ENCODE measurements around the gene MACF1. TPM values are rescaled to one million over a fixed set of nuclear protein-coding genes. Genes with fewer than 3 reads are reported as not detected.
A peak's percentile ranks its signal among the peaks of the same experiment; 100 is the strongest.
"Not testable (repeated sequence)": the region's sequence is repeated elsewhere in the genome, so short reads cannot be mapped to it uniquely, and the experiment has no call there.

The MACF1 gene
- total RNA-seq, 2 experiments from 2014 or later = 353 to 366 TPM

DNA sequence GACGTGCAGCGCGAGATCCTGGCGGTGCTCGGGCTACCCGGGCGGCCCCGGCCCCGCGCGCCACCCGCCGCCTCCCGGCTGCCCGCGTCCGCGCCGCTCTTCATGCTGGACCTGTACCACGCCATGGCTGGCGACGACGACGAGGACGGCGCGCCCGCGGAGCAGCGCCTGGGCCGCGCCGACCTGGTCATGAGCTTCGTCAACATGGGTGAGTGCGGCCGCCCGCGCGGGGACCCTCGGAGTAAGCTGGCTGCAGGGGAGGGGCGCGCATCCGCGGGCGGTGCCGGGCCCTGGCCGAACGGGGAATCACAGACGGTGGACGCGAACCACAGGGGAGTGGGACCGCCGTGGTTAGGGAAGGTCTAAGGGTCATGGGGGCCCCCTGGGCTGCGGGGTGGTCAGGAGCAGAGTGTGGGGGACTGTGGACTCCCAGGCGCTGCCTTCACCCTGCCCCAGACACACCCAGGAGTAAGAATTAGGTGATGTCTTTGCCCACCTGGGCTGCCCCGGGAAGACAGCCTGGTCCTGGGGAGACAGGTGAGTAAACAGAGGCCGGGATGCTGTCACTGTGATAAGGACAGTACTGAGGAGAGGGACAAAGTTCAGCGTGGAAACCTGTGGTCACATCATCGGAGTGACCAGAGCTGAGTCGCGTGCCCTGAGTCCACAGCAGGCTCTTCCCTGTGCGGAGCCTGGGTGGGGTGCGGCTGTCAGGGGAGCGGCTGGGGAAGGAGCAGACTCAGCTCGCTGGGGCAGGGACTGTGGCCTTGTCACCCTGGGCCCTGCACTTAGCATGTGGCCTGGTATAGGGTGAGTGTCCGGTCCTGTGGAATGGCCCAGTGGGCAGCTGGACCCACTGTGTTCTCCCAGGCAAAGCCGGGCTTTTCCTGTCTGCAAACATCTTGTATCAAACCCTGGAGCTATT lies 287.9 kb downstream of the MACF1 start:
- H3K4me1 Mint-ChIP-seq (ENCODE audit: low read depth); DNase-seq; ATAC-seq; H3K36me3 Mint-ChIP-seq (ENCODE audit: low read depth); H3K27ac Mint-ChIP-seq; POLR2A ChIA-PET; H3K9me3 Mint-ChIP-seq (ENCODE audit: insufficient read depth): not testable (repeated sequence)
- CTCF ChIA-PET = interaction anchor here (0.6 to 1.0 kb wide), 2 partner anchors 11 to 46 kb away, joined by 3 read pairs; no protein-coding TSS in a partner anchor
- peaks cover 32% of the 10 kb centered on the region for H3K27me3 Mint-ChIP-seq (ENCODE audit: low read depth)
- H3K4me3 Mint-ChIP-seq = peak overlapping the region; percentile 50

DNA sequence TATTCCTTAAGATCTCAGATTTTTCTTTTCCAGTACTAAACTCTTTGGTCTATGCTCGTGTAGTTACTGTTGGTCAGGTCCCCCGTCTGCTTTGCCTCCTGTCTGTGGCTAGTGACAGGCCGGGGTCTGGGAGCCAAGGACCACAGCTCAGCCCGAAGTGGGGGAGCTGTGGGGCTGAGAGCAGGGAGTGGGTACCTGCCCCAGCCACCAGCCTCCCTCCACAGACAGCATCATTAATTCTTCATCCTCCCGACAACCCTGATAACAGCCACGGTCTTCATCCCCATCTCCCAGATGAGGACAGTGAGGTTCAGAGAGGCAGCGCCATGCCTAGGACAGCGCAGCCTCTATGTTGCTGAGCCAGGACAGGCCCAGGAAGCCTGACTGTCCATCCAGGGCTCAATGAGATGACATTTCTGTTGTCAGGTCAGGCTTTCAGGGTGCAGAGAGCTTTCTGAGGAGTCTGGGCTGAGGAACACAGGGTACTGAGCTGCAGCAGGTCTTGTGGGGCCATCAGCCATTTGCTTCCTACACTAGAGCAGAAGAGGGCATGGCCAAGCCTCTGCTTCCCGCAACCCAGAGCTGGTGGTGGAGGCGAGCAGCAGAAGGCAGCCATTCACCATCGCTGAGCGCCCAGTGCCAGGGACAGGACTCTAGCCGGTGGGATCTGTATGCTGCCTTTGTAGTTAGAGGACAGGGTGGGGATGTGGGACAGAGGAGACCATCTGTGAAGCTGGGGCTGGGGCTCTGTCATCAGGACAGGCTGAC lies 288.7 kb downstream of the MACF1 start:
- H3K27ac Mint-ChIP-seq; ATAC-seq; POLR2A ChIA-PET; H3K4me1 Mint-ChIP-seq (ENCODE audit: low read depth); DNase-seq; H3K36me3 Mint-ChIP-seq (ENCODE audit: low read depth); H3K9me3 Mint-ChIP-seq (ENCODE audit: insufficient read depth): not testable (repeated sequence)
- Mint-ChIP-seq H3K27me3 (ENCODE audit: low read depth) (peaks cover 35% of the 10 kb centered on the region), H3K4me3 (peak overlapping the region; percentile 50)
- CTCF ChIA-PET = interaction anchor here (0.6 kb wide), 2 partner anchors 12 to 93 kb away, joined by 3 read pairs; no protein-coding TSS in a partner anchor

GRCh38 chr1:39494671-39495410 lies 290.3 kb downstream of the MACF1 start:
- POLR2A ChIA-PET = no interaction called here
- Mint-ChIP-seq H3K27ac (no peak overlapping the region), H3K9me3 (ENCODE audit: insufficient read depth) (no peaks in the 10 kb centered on the region), H3K4me1 (ENCODE audit: low read depth) (peaks cover 10% of the 10 kb centered on the region), H3K27me3 (ENCODE audit: low read depth) (peaks cover 35% of the 10 kb centered on the region), H3K4me3 (no peak overlapping the region), H3K36me3 (ENCODE audit: low read depth) (no peaks in the 10 kb centered on the region)
- ATAC-seq = no peak
- no peak for DNase-seq
- CTCF ChIA-PET = no interaction called here

DNA sequence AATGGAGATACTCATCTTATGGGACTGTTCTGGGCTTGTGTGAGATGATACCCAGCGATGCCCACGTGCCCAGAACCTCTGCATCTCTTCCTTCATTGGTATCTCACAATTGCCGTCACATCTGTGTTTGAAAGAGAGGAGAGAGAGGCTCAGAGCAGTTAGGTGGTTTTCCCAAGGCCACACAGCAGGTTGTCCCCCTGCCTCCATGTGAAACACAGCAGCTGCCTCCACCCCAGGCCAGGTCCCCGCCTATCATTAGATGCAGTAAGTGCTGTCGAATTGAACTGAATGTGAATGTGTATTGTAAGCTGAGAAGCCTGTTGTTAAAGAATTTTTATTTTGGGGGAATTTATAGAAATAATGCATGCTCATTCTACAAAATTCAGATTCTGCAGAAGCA lies 292.0 kb downstream of the MACF1 start:
- POLR2A ChIA-PET; H3K27ac Mint-ChIP-seq; CTCF ChIA-PET; H3K9me3 Mint-ChIP-seq (ENCODE audit: insufficient read depth); H3K4me1 Mint-ChIP-seq (ENCODE audit: low read depth); DNase-seq; H3K4me3 Mint-ChIP-seq; ATAC-seq; H3K36me3 Mint-ChIP-seq (ENCODE audit: low read depth): not testable (repeated sequence)
- peaks cover 39% of the 10 kb centered on the region for H3K27me3 Mint-ChIP-seq (ENCODE audit: low read depth)

- ChIA-PET CTCF (no interaction called here), POLR2A (no interaction called here)
- Mint-ChIP-seq H3K36me3 (ENCODE audit: low read depth) (no peaks in the 10 kb centered on the region), H3K4me1 (ENCODE audit: low read depth) (peaks cover 2% of the 10 kb centered on the region), H3K4me3 (no peak overlapping the region), H3K9me3 (ENCODE audit: insufficient read depth) (no peaks in the 10 kb centered on the region), H3K27ac (no peak overlapping the region), H3K27me3 (ENCODE audit: low read depth) (peaks cover 36% of the 10 kb centered on the region)
- no peak for DNase-seq
- no peak for ATAC-seq
Measured at GRCh38 chr1:39497585-39497984, 293.1 kb downstream of the MACF1 start.

DNA sequence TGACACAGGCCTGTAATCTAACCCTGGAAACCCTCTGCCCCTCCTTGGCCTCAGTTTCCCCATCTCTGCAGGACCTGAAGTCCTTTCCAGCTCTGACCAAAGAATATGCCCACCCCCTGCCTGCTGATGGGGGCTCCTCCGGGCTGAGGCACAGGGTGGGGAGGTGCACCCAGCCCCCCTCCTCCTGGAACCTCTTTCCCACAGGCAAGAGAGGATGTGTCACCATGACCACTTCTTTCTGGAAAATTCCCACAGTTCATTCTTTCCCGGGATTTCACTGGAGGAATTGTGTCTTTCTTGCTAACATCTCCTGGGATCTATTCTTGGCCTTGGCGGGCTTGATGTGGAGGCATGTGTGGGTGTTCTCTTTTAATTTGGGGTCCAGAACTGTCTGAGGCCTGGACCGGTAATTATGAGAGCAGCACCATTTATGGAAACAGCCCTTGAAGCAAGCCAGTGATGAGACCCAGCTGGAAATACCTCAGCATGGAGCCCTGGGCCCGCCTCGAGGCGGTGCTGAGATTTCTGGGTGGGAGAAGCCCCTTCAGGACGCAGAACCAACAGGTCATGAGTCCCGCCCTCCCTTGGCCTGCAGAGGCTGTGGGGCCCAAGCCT lies 293.7 kb downstream of the MACF1 start:
- peaks cover 29% of the 10 kb centered on the region for H3K27me3 Mint-ChIP-seq (ENCODE audit: low read depth)
- POLR2A ChIA-PET; ATAC-seq; H3K4me1 Mint-ChIP-seq (ENCODE audit: low read depth); H3K9me3 Mint-ChIP-seq (ENCODE audit: insufficient read depth); H3K36me3 Mint-ChIP-seq (ENCODE audit: low read depth); DNase-seq; H3K4me3 Mint-ChIP-seq; CTCF ChIA-PET; H3K27ac Mint-ChIP-seq: not testable (repeated sequence)

DNA sequence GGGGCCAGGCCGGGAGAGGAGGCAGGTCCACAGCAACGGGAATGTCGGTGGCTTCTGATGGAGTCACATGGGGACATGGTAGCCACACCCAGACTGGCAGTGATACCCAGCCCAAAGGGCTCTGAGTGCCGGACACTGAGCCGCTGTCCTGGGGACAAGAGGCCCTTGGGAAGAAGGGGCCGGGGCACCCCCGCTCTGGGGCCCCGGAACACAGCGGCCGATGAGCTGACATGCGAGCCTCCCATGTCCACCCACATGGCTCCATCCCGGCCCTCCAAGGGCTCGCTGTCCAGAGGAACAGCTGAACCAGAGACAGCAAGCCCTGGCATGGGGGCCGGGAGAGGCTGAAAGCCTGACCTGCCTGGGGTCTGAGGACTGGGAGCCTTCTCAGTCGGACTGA lies 294.3 kb downstream of the MACF1 start:
- H3K9me3 Mint-ChIP-seq (ENCODE audit: insufficient read depth); POLR2A ChIA-PET; H3K4me3 Mint-ChIP-seq; H3K27ac Mint-ChIP-seq; H3K36me3 Mint-ChIP-seq (ENCODE audit: low read depth); DNase-seq; H3K4me1 Mint-ChIP-seq (ENCODE audit: low read depth); CTCF ChIA-PET; ATAC-seq: not testable (repeated sequence)
- peaks cover 25% of the 10 kb centered on the region for H3K27me3 Mint-ChIP-seq (ENCODE audit: low read depth)

DNA sequence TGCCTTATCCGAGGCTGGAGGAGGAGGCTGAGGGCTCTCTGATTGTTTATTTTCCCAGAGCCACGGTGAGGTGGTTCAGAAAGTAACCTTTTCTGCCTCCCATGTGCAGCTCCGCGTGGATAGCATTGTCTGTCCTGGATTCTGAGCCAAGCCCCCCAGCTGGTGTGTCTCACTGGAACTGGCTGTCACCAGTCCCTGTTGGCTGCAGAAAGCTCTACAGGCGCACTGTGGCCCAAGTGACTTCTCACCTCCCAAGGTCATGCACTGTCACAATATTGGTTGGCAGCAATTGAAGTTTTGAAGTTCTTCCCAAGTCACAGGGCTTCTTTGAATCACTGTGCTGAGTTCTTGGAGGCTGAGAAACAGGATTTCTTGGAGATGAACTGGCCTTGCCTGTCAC lies 295.2 kb downstream of the MACF1 start:
- H3K27me3 Mint-ChIP-seq (ENCODE audit: low read depth) = peaks cover 18% of the 10 kb centered on the region
- H3K4me1 Mint-ChIP-seq (ENCODE audit: low read depth) = no peaks in the 10 kb centered on the region
- ChIA-PET CTCF (no interaction called here), POLR2A (no interaction called here)
- H3K27ac Mint-ChIP-seq = no peak overlapping the region
- no peaks in the 10 kb centered on the region for H3K9me3 Mint-ChIP-seq (ENCODE audit: insufficient read depth)
- DNase-seq = no peak
- ATAC-seq = no peak
- no peaks in the 10 kb centered on the region for H3K36me3 Mint-ChIP-seq (ENCODE audit: low read depth)
- no peak overlapping the region for H3K4me3 Mint-ChIP-seq

- POLR2A ChIA-PET = no interaction called here
- no peaks in the 10 kb centered on the region for H3K36me3 Mint-ChIP-seq (ENCODE audit: low read depth)
- CTCF ChIA-PET = no interaction called here
Measured at GRCh38 chr1:39500862-39501389, 296.4 kb downstream of the MACF1 start.

GRCh38 chr1:39501666-39502065 lies 297.2 kb downstream of the MACF1 start:
- CTCF ChIA-PET = no interaction called here
- no peaks in the 10 kb centered on the region for H3K36me3 Mint-ChIP-seq (ENCODE audit: low read depth)
- peaks cover 20% of the 10 kb centered on the region for H3K27me3 Mint-ChIP-seq (ENCODE audit: low read depth)
- H3K27ac Mint-ChIP-seq = no peak overlapping the region
- no peaks in the 10 kb centered on the region for H3K4me1 Mint-ChIP-seq (ENCODE audit: low read depth)
- POLR2A ChIA-PET = no interaction called here
- no peak overlapping the region for H3K4me3 Mint-ChIP-seq
- no peak for ATAC-seq
- DNase-seq = no peak
- H3K9me3 Mint-ChIP-seq (ENCODE audit: insufficient read depth) = no peaks in the 10 kb centered on the region

More at GRCh38 chr1:39500862-39501389, 296.4 kb downstream of the MACF1 start:
- Mint-ChIP-seq H3K27ac (no peak overlapping the region), H3K4me3 (no peak overlapping the region), H3K27me3 (ENCODE audit: low read depth) (peaks cover 17% of the 10 kb centered on the region), H3K9me3 (ENCODE audit: insufficient read depth) (no peaks in the 10 kb centered on the region), H3K4me1 (ENCODE audit: low read depth) (no peaks in the 10 kb centered on the region)
- ATAC-seq = no peak
- DNase-seq = no peak

- CTCF ChIA-PET; ATAC-seq; H3K36me3 Mint-ChIP-seq (ENCODE audit: low read depth); H3K9me3 Mint-ChIP-seq (ENCODE audit: insufficient read depth); H3K27ac Mint-ChIP-seq; POLR2A ChIA-PET; DNase-seq; H3K4me3 Mint-ChIP-seq: not testable (repeated sequence)
- Mint-ChIP-seq H3K27me3 (ENCODE audit: low read depth) (peaks cover 24% of the 10 kb centered on the region), H3K4me1 (ENCODE audit: low read depth) (peaks cover 11% of the 10 kb centered on the region)
Measured at GRCh38 chr1:39504436-39504835, 299.9 kb downstream of the MACF1 start.

Measured in activated CD8-positive, alpha-beta T cell treated with anti-CD3 and anti-CD28 coated beads, Interleukin-2, amount 10 ng/mL, durations not matched to agents 7 days and 5 days (primary cell).